HepG2 (cell line): Measurements from ENCODE around the gene FAM228A. TPM values are rescaled to one million over a fixed set of nuclear protein-coding genes. Genes with fewer than 3 reads are reported as not detected.
A peak's percentile ranks its signal among the peaks of the same experiment; 100 is the strongest.

Experiments used
- ATF7 ChIP-seq, 2 experiments: fragments of 450-650 bp in 1 of 2; sonication (generic) in 1 of 2; formaldehyde crosslinking in 1 of 2; IDR thresholded peaks; 2 replicates each; pipeline versions ENCODE4 v1.4.0 to v1.6.1; 2016 to 2020; ENCODE audit warnings: antibody characterized with exemption in 1 of 2, mild to moderate bottlenecking in 1 of 2, missing genetic modification reagents in 1 of 2
- ATRX ChIP-seq: sonication (generic); formaldehyde crosslinking; IDR thresholded peaks from 2 replicates; pipeline ENCODE4 v1.4.0; 2020; ENCODE audit warnings: missing genetic modification reagents, borderline replicate concordance
- CREBL2 ChIP-seq: sonication (generic); formaldehyde crosslinking; IDR thresholded peaks from 2 replicates; pipeline ENCODE4 v1.8.1; 2023; ENCODE audit warnings: missing genetic modification reagents, mild to moderate bottlenecking, borderline replicate concordance
- FOXM1 ChIP-seq: sonication (generic); formaldehyde crosslinking; IDR thresholded peaks from 2 replicates; pipeline ENCODE4 v1.5.0; 2020; ENCODE audit warnings: missing genetic modification reagents
- GABPA ChIP-seq, 2 experiments: IDR thresholded peaks; 2 replicates each; pipeline ENCODE4 v1.6.1; 2011 to 2016; ENCODE audit warnings: low read depth in 2 of 2, low read length in 1 of 2, missing biosample characterization in 1 of 2, missing genetic modification characterization in 1 of 2
- HMG20B ChIP-seq: conservative IDR thresholded peaks from 2 replicates; pipeline ENCODE4 v1.6.1; 2016; ENCODE audit warnings: missing genetic modification reagents, missing compliant biosample characterization
- HNRNPK ChIP-seq: fragments of 200-400 bp; formaldehyde crosslinking; IDR thresholded peaks from 2 replicates; pipeline ENCODE4 v1.6.1; 2018; ENCODE audit warnings: low read length, low read depth, moderate library complexity, mild to moderate bottlenecking; ENCODE audit not compliant: poor library complexity, severe bottlenecking
- HOXA3 ChIP-seq: sonication (generic); formaldehyde crosslinking; IDR thresholded peaks from 2 replicates; pipeline ENCODE4 v1.5.0; 2020; ENCODE audit warnings: missing genetic modification reagents
- IRF2 ChIP-seq: IDR thresholded peaks from 2 replicates; pipeline ENCODE4 v1.6.1; 2018; ENCODE audit warnings: missing genetic modification reagents, missing compliant biosample characterization
- KDM5B ChIP-seq: sonication (generic); formaldehyde crosslinking; IDR thresholded peaks from 2 replicates; pipeline ENCODE4 v1.4.0; 2020; ENCODE audit warnings: missing genetic modification reagents, mild to moderate bottlenecking, borderline replicate concordance
- PAF1 ChIP-seq: IDR thresholded peaks from 2 replicates; pipeline ENCODE4 v1.6.1; 2016; ENCODE audit warnings: missing genetic modification reagents, missing compliant biosample characterization
- RBM22 ChIP-seq: fragments of 200-400 bp; formaldehyde crosslinking; optimal IDR thresholded peaks from 2 replicates; pipeline ENCODE3; 2017; ENCODE audit warnings: mild to moderate bottlenecking, low read length, moderate library complexity
- REL ChIP-seq: sonication (generic); formaldehyde crosslinking; conservative IDR thresholded peaks from 2 replicates; pipeline ENCODE4 v1.8.0; 2022; ENCODE audit warnings: mild to moderate bottlenecking, missing genetic modification reagents, moderate library complexity
- SALL1 ChIP-seq: sonication (generic); formaldehyde crosslinking; IDR thresholded peaks from 2 replicates; pipeline ENCODE4 v1.8.0; 2022; ENCODE audit warnings: mild to moderate bottlenecking, missing genetic modification reagents
- SRSF1 ChIP-seq: fragments of 200-400 bp; formaldehyde crosslinking; optimal IDR thresholded peaks from 2 replicates; pipeline ENCODE3; 2017; ENCODE audit warnings: mild to moderate bottlenecking, low read depth, low read length, moderate library complexity
- ZBTB25 ChIP-seq: IDR thresholded peaks from 2 replicates; pipeline ENCODE4 v1.6.1; 2018; ENCODE audit warnings: missing genetic modification reagents
- ZKSCAN8 ChIP-seq: IDR thresholded peaks from 2 replicates; pipeline ENCODE4 v1.6.1; 2016; ENCODE audit warnings: borderline replicate concordance, missing genetic modification reagents, missing compliant biosample characterization
- ZNF143 ChIP-seq: sonication (generic); formaldehyde crosslinking; IDR thresholded peaks from 2 replicates; pipeline ENCODE4 v1.4.0; 2020; ENCODE audit warnings: missing genetic modification reagents
- ZNF225 ChIP-seq: sonication (generic); formaldehyde crosslinking; IDR thresholded peaks from 2 replicates; pipeline ENCODE4 v1.4.0; 2020; ENCODE audit warnings: mild to moderate bottlenecking, missing genetic modification reagents
- ZNF263 ChIP-seq: sonication (generic); formaldehyde crosslinking; IDR thresholded peaks from 2 replicates; pipeline ENCODE4 v1.4.0; 2020; ENCODE audit warnings: missing genetic modification reagents
- ZNF264 ChIP-seq: sonication (generic); formaldehyde crosslinking; IDR thresholded peaks from 2 replicates; pipeline ENCODE4 v1.4.0; 2020; ENCODE audit warnings: missing genetic modification reagents
- ZNF569 ChIP-seq: sonication (generic); formaldehyde crosslinking; IDR thresholded peaks from 2 replicates; pipeline ENCODE4 v1.5.0; 2020; ENCODE audit warnings: mild to moderate bottlenecking, missing genetic modification reagents, moderate library complexity, borderline replicate concordance
- ZNF577 ChIP-seq: sonication (generic); formaldehyde crosslinking; IDR thresholded peaks from 2 replicates; pipeline ENCODE4 v1.4.0; 2020; ENCODE audit warnings: mild to moderate bottlenecking, low read depth, missing genetic modification reagents, borderline replicate concordance
- ZNF879 ChIP-seq: sonication (generic); formaldehyde crosslinking; IDR thresholded peaks from 2 replicates; pipeline ENCODE4 v1.8.1; 2023; ENCODE audit warnings: missing genetic modification reagents
- polyA plus RNA-seq, 8 experiments: library from polyadenylated mRNA; depleted of rRNA in 3 of 8; stranded (reverse) in 7 of 8; unstranded in 1 of 8; fragments of >200 nt; fragmentation: Illumina TruSeq in 4 of 8; extraction: Trizol in 4 of 8; gene quantifications; 2 replicates each; pipeline versions ENCODE4 v1.2.1 to v1.2.3, GENCODE V29; 2011 to 2016; ENCODE audit warnings: low read depth in 4 of 8, missing spikeins in 1 of 8, mixed read lengths in 1 of 8; ENCODE audit not compliant: insufficient read depth in 1 of 8
- total RNA-seq, 5 experiments: library from RNA; depleted of rRNA; stranded (reverse); fragments of >200 nt; fragmentation: Illumina TruSeq; extraction: Trizol; gene quantifications; 2 replicates each; pipeline ENCODE4 v1.2.3, GENCODE V29; 2016; ENCODE audit warnings: low read depth in 1 of 5
- TF ChIP-seq, protein P1 (sequence below): sonication (generic); formaldehyde crosslinking; IDR thresholded peaks from 2 replicates; pipeline ENCODE4 v1.8.0; 2022; ENCODE audit warnings: mild to moderate bottlenecking, missing genetic modification reagents; ENCODE audit not compliant: insufficient replicate concordance
- TF ChIP-seq, protein P2 (sequence below): sonication (generic); formaldehyde crosslinking; IDR thresholded peaks from 2 replicates; pipeline ENCODE4 v1.9.0; 2021; ENCODE audit warnings: missing genetic modification reagents, mild to moderate bottlenecking, borderline replicate concordance

The FAM228A gene
- total and polyA plus RNA-seq, 2 of the 13 experiments (the other 11 are each of a cell fraction or from before 2014, with no cell fraction given): not detected

- TF ChIP-seq, protein P1, sequence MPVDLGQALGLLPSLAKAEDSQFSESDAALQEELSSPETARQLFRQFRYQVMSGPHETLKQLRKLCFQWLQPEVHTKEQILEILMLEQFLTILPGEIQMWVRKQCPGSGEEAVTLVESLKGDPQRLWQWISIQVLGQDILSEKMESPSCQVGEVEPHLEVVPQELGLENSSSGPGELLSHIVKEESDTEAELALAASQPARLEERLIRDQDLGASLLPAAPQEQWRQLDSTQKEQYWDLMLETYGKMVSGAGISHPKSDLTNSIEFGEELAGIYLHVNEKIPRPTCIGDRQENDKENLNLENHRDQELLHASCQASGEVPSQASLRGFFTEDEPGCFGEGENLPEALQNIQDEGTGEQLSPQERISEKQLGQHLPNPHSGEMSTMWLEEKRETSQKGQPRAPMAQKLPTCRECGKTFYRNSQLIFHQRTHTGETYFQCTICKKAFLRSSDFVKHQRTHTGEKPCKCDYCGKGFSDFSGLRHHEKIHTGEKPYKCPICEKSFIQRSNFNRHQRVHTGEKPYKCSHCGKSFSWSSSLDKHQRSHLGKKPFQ (CRISPR knock-in tag): no peak
- TF ChIP-seq PAF1 (CRISPR knock-in tag): no peak
- no peak for TF ChIP-seq ZNF143 (CRISPR knock-in tag)
- TF ChIP-seq, protein P2, sequence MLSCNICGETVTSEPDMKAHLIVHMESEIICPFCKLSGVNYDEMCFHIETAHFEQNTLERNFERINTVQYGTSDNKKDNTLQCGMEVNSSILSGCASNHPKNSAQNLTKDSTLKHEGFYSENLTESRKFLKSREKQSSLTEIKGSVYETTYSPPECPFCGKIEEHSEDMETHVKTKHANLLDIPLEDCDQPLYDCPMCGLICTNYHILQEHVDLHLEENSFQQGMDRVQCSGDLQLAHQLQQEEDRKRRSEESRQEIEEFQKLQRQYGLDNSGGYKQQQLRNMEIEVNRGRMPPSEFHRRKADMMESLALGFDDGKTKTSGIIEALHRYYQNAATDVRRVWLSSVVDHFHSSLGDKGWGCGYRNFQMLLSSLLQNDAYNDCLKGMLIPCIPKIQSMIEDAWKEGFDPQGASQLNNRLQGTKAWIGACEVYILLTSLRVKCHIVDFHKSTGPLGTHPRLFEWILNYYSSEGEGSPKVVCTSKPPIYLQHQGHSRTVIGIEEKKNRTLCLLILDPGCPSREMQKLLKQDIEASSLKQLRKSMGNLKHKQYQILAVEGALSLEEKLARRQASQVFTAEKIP (CRISPR knock-in tag): no peak
- TF ChIP-seq FOXM1 (CRISPR knock-in tag): no peak
- no peak for TF ChIP-seq SRSF1
- TF ChIP-seq ZNF569 (CRISPR knock-in tag): no peak
- TF ChIP-seq HOXA3 (CRISPR knock-in tag): peak; percentile 33; the same call in 1 of the 2 replicates
- TF ChIP-seq KDM5B: 0 out of 2 replicates have a peak, but pooled peaks have one; percentile 31
- no peak for TF ChIP-seq HMG20B (CRISPR knock-in tag)
- TF ChIP-seq GABPA (IDR thresholded peaks at IDR 0.05; ENCODE audit: low read depth, low read length): no peak
- TF ChIP-seq GABPA (CRISPR knock-in tag; IDR thresholded peaks at IDR 0.05; ENCODE audit: low read depth): no peak
- no peak for TF ChIP-seq IRF2 (CRISPR knock-in tag)
- no peak for TF ChIP-seq ZNF264 (CRISPR knock-in tag)
- TF ChIP-seq ZNF263: 0 out of 2 replicates have a peak, but pooled peaks have one; percentile 21
- TF ChIP-seq SALL1 (CRISPR knock-in tag): peak; percentile 66; the same call in 1 of the 2 replicates
- no peak for TF ChIP-seq HNRNPK
- TF ChIP-seq REL: no peak
- TF ChIP-seq CREBL2 (CRISPR knock-in tag): no peak
- TF ChIP-seq RBM22: no peak
- TF ChIP-seq ZNF577 (CRISPR knock-in tag): no peak
- no peak for TF ChIP-seq ATF7 (IDR thresholded peaks at IDR 0.05)
- no peak for TF ChIP-seq ATF7 (CRISPR knock-in tag; IDR thresholded peaks at IDR 0.05)
- TF ChIP-seq ZNF879: no peak
- 0 out of 2 replicates have a peak, but pooled peaks have one; percentile 43 for TF ChIP-seq ZBTB25 (CRISPR knock-in tag)
- TF ChIP-seq ATRX (CRISPR knock-in tag): no peak
- no peak for TF ChIP-seq ZKSCAN8 (CRISPR knock-in tag)
- TF ChIP-seq ZNF225 (CRISPR knock-in tag): no peak
Measured at GRCh38 chr2:24164416-24164973, 10.4 kb upstream of the FAM228A start (continued).
